Naive thymus-derived CD4-positive, alpha-beta T cell (primary cell): ENCODE data around the gene OS9. TPM values are rescaled to one million over a fixed set of nuclear protein-coding genes. Genes with fewer than 3 reads are reported as not detected.

Experiments
- ATAC-seq: fragments of 150-1000 bp; cut with Tn5 transposase; 2 replicates; pipeline ENCODE4 v1.10.0; 2021; ENCODE audit warnings: mild to moderate bottlenecking, moderate library complexity
- CTCF ChIA-PET: fragments of 350-600 bp; sonication (Branson Sonifier 250); formaldehyde crosslinking; loops from one replicate; lab custom pipeline; 2021; ENCODE audit warnings: antibody characterized with exemption; lab: Charles Lee
- POLR2A ChIA-PET: fragments of 350-600 bp; sonication (Branson Sonifier 250); formaldehyde crosslinking; loops from one replicate; lab custom pipeline; 2021; ENCODE audit warnings: antibody characterized with exemption, inconsistent platforms; lab: Charles Lee
- DNase-seq, 9 donors: peaks; one replicate each; pipeline versions ENCODE4 v3.0.0 to v3.0.0-alpha.2; 2020 to 2022; ENCODE audit warnings: mixed read lengths in 1 of 9
- H3K27ac ChIP-seq: one replicate; pipeline ENCODE4 v1.7.0; 2013; ENCODE audit warnings: mild to moderate bottlenecking, low read depth, low read length, moderate library complexity
- H3K27me3 ChIP-seq, 2 donors: one replicate each; pipeline ENCODE4 v1.7.0; 2013; ENCODE audit warnings: low read length in 2 of 2, mild to moderate bottlenecking in 2 of 2, moderate library complexity in 2 of 2; ENCODE audit not compliant: control insufficient read depth in 2 of 2, insufficient read depth in 2 of 2
- H3K36me3 ChIP-seq, 3 experiments: 1 replicate in 2 of 3; 2 replicates in 1 of 3; pipeline ENCODE4 v1.7.0; 2013; ENCODE audit warnings: low read length in 3 of 3, mild to moderate bottlenecking in 3 of 3, moderate library complexity in 1 of 3; ENCODE audit not compliant: insufficient read depth in 3 of 3, control insufficient read depth in 2 of 3
- H3K4me1 ChIP-seq, 2 donors: one replicate each; pipeline ENCODE4 v1.7.0; 2013; ENCODE audit warnings: low read length in 2 of 2, mild to moderate bottlenecking in 2 of 2, moderate library complexity in 1 of 2; ENCODE audit not compliant: control insufficient read depth in 2 of 2, insufficient read depth in 2 of 2
- H3K4me3 ChIP-seq: 2 replicates; pipeline ENCODE4 v1.7.0; 2013; ENCODE audit warnings: mild to moderate bottlenecking, low read length
- H3K9me3 ChIP-seq, 3 experiments: 1 replicate in 2 of 3; 2 replicates in 1 of 3; pipeline ENCODE4 v1.7.0; 2013; ENCODE audit warnings: low read length in 3 of 3; ENCODE audit not compliant: control insufficient read depth in 2 of 3
- H3K27ac Mint-ChIP-seq, 9 donors: one replicate each; pipeline ENCODE4 v1.8.0; 2020 to 2022; ENCODE audit warnings: mixed read lengths in 9 of 9, mild to moderate bottlenecking in 8 of 9, moderate library complexity in 5 of 9, inconsistent platforms in 2 of 9
- H3K27me3 Mint-ChIP-seq, 5 donors: one replicate each; pipeline ENCODE4 v1.8.0; 2021 to 2022; ENCODE audit warnings: mixed read lengths in 5 of 5, mild to moderate bottlenecking in 1 of 5
- H3K36me3 Mint-ChIP-seq, 5 donors: one replicate each; pipeline ENCODE4 v1.8.0; 2020 to 2022; ENCODE audit warnings: mixed read lengths in 5 of 5, mild to moderate bottlenecking in 3 of 5, inconsistent platforms in 1 of 5
- H3K4me1 Mint-ChIP-seq, 7 donors: one replicate each; pipeline ENCODE4 v1.8.0; 2020 to 2022; ENCODE audit warnings: mixed read lengths in 7 of 7, mild to moderate bottlenecking in 3 of 7, inconsistent platforms in 1 of 7
- H3K4me3 Mint-ChIP-seq, 10 donors: one replicate each; pipeline ENCODE4 v1.8.0; 2020 to 2022; ENCODE audit warnings: mild to moderate bottlenecking in 10 of 10, mixed read lengths in 10 of 10, moderate library complexity in 6 of 10, inconsistent platforms in 2 of 10
- H3K9me3 Mint-ChIP-seq, 11 donors: one replicate each; pipeline ENCODE4 v1.8.0; 2020 to 2022; ENCODE audit warnings: mixed read lengths in 11 of 11, mild to moderate bottlenecking in 4 of 11, inconsistent platforms in 1 of 11, moderate library complexity in 1 of 11
- intact Hi-C, 2 donors: fragments of 100-400 bp; cut with micrococcal nuclease; formaldehyde crosslinking; loops; one replicate each; pipeline ENCODE4 v1.15.1; 2023
- polyA plus RNA-seq, 2 donors: library from polyadenylated mRNA; unstranded; fragments of 300-500 nt; fragmentation: Illumina TruSeq; gene quantifications; one replicate each; pipeline ENCODE4 v1.2.3, GENCODE V29; 2021
- total RNA-seq, 6 experiments: library from RNA in 5 of 6; stranded (reverse) in 5 of 6; gene quantifications; 1 replicate in 5 of 6; 2 replicates in 1 of 6; pipeline ENCODE4 v1.2.3 and lab custom pipeline; 2021 to 2026

OS9 gene
- total and polyA plus RNA-seq, 7 experiments from 2014 or later = 59.5 to 175 (median 148) TPM

- H3K36me3 Mint-ChIP-seq = peaks cover 0 to 13% (median 4%) of the 10 kb centered on the region in 5 donors
- H3K4me3 ChIP-seq = peak within 1 kb of the TSS; percentile 92
- H3K27ac Mint-ChIP-seq = peak within 1 kb of the TSS; percentile 88 to 97 (median 95)
- peaks cover 33 to 34% of the 10 kb centered on the region in 2 donors for H3K4me1 ChIP-seq
- H3K4me1 Mint-ChIP-seq = peaks cover 35 to 64% (median 52%) of the 10 kb centered on the region in 7 donors
- H3K9me3 Mint-ChIP-seq = peaks cover 0 to 2% (median 0%) of the 10 kb centered on the region in 11 donors
- no peaks in the 10 kb centered on the region for H3K9me3 ChIP-seq
- H3K4me3 Mint-ChIP-seq = peak within 1 kb of the TSS; percentile 82 to 100 (median 91)
- no peaks in the 10 kb centered on the region for H3K27me3 Mint-ChIP-seq
- intact Hi-C loops = loop anchor here (1.0 to 10.0 kb wide), 9 partner anchors 7 to 1818 kb away; partner anchors contain the start of genes CDK4 (in 2 of the 2), RPL41 (in 2 of the 2), ZC3H10 (in 2 of the 2) and ARHGAP9 (in 1 of the 2)
- ChIA-PET CTCF (interaction anchor here (1.1 to 1.9 kb wide), 3 partner anchors 12 to 117 kb away, joined by 3 to 10 read pairs (median 4); partner anchors contain the start of genes EEF1AKMT3 and METTL1), POLR2A (interaction anchor here (0.6 to 2.2 kb wide), 6 partner anchors 9 to 213 kb away, joined by 3 to 12 read pairs (median 4); no protein-coding TSS in a partner anchor)
- ATAC-seq (peak; percentile 89), DNase-seq (peak; percentile 70 to 97 (median 94))
- no peaks in the 10 kb centered on the region for H3K27me3 ChIP-seq
- H3K27ac ChIP-seq = peak within 1 kb of the TSS; percentile 91
- H3K36me3 ChIP-seq = peaks cover 0 to 23% (median 5%) of the 10 kb centered on the region in 3 experiments
These were observed 51.0 kb downstream of the OS9 start, which contains the start of gene TSPAN31 for GRCh38 chr12:57744777-57745484. TSS of gene TSPAN31 (plus strand) at chr12:57745039. CDS start at chr12:57745155, 116 bp downstream.

- Mint-ChIP-seq H3K4me3 (peak overlapping the region; percentile 82 to 100 (median 91)), H3K27ac (peak overlapping the region; percentile 88 to 97 (median 95)), H3K4me1 (peaks cover 34 to 62% (median 52%) of the 10 kb centered on the region in 7 donors), H3K36me3 (peaks cover 3 to 18% (median 4%) of the 10 kb centered on the region in 5 donors), H3K9me3 (peaks cover 0 to 2% (median 0%) of the 10 kb centered on the region in 11 donors), H3K27me3 (no peaks in the 10 kb centered on the region)
- intact Hi-C loops = loop anchor here (2.0 to 10.0 kb wide), 3 partner anchors 101 to 1411 kb away; partner anchors contain the start of genes CTDSP2 (in 1 of the 2), IL23A (in 1 of the 2), PAN2 (in 1 of the 2) and R3HDM2 (in 1 of the 2)
- ATAC-seq = no peak
- H3K36me3 ChIP-seq = peaks cover 0 to 22% (median 5%) of the 10 kb centered on the region in 3 experiments
- H3K9me3 ChIP-seq = no peaks in the 10 kb centered on the region
- H3K27me3 ChIP-seq = no peaks in the 10 kb centered on the region
- DNase-seq = no peak
- ChIA-PET POLR2A (interaction anchor here (1.1 to 2.2 kb wide), 4 partner anchors 9 to 213 kb away, joined by 3 to 12 read pairs (median 6); no protein-coding TSS in a partner anchor), CTCF (interaction anchor here (1.1 to 1.9 kb wide), 3 partner anchors 11 to 118 kb away, joined by 3 to 10 read pairs (median 4); partner anchors contain the start of genes EEF1AKMT3 and METTL1)
- H3K4me3 ChIP-seq = peak overlapping the region; percentile 92
- peaks cover 27 to 29% of the 10 kb centered on the region in 2 donors for H3K4me1 ChIP-seq
- peak overlapping the region; percentile 91 for H3K27ac ChIP-seq
These were observed 51.6 kb downstream of the OS9 start for GRCh38 chr12:57745485-57745881.

GRCh38 chr12:57746025-57746424 lies 52.1 kb downstream of the OS9 start:
- DNase-seq = no peak
- Histone ChIP-seq H3K27ac (peak overlapping the region; percentile 91), H3K27me3 (no peaks in the 10 kb centered on the region), H3K9me3 (no peaks in the 10 kb centered on the region), H3K4me3 (peak overlapping the region; percentile 92), H3K4me1 (peaks cover 24 to 26% of the 10 kb centered on the region in 2 donors), H3K36me3 (peaks cover 0 to 22% (median 5%) of the 10 kb centered on the region in 3 experiments)
- no peak for ATAC-seq
- Mint-ChIP-seq H3K4me3 (peak overlapping the region; percentile 82 to 100 (median 91)), H3K4me1 (peaks cover 30 to 62% (median 52%) of the 10 kb centered on the region in 7 donors), H3K27me3 (no peaks in the 10 kb centered on the region), H3K36me3 (peaks cover 3 to 18% (median 4%) of the 10 kb centered on the region in 5 donors), H3K27ac (peak overlapping the region; percentile 88 to 97 (median 95)), H3K9me3 (peaks cover 0 to 1% (median 0%) of the 10 kb centered on the region in 11 donors)
- ChIA-PET CTCF (interaction anchor here (1.9 kb wide), 1 partner anchor 10 kb away, joined by 10 read pairs; no protein-coding TSS in a partner anchor), POLR2A (no interaction called here)
- intact Hi-C loops = loop anchor here in 1 of 2 donors (10.0 kb wide), 1 partner anchor 1411 kb away; the partner anchor contains the start of genes IL23A and PAN2

- no peaks in the 10 kb centered on the region for H3K9me3 ChIP-seq
- ChIA-PET CTCF (interaction anchor here (0.6 to 0.7 kb wide), 2 partner anchors 162 to 289 kb away, joined by 3 to 4 read pairs; partner anchors contain the start of gene GLI1), POLR2A (no interaction called here)
- Mint-ChIP-seq H3K4me1 (peaks cover 39 to 73% (median 63%) of the 10 kb centered on the region in 7 donors), H3K36me3 (peaks cover 3 to 25% (median 4%) of the 10 kb centered on the region in 5 donors), H3K9me3 (no peaks in the 10 kb centered on the region), H3K27me3 (no peaks in the 10 kb centered on the region), H3K4me3 (no peak overlapping the region), H3K27ac (peak overlapping the region in 2 of 9 donors; percentile 43 to 65)
- H3K27ac ChIP-seq = no peak overlapping the region
- H3K27me3 ChIP-seq = no peaks in the 10 kb centered on the region
- ATAC-seq = no peak
- peaks cover 25 to 36% of the 10 kb centered on the region in 2 donors for H3K4me1 ChIP-seq
- intact Hi-C loops = loop anchor here in 1 of 2 donors (10.0 kb wide), 1 partner anchor 1414 kb away; the partner anchor contains the start of genes IL23A and PAN2
- no peak for DNase-seq
- H3K36me3 ChIP-seq = peaks cover 0 to 22% (median 5%) of the 10 kb centered on the region in 3 experiments
- no peak overlapping the region for H3K4me3 ChIP-seq
These were observed 55.1 kb downstream of the OS9 start for GRCh38 chr12:57749061-57749460.

GRCh38 chr12:57750561-57751431 lies 56.9 kb downstream of the OS9 start:
- Histone ChIP-seq H3K9me3 (no peaks in the 10 kb centered on the region), H3K27ac (peak overlapping the region; percentile 90), H3K4me1 (peaks cover 23 to 33% of the 10 kb centered on the region in 2 donors), H3K36me3 (peaks cover 0 to 22% (median 5%) of the 10 kb centered on the region in 3 experiments), H3K4me3 (peak overlapping the region; percentile 79), H3K27me3 (no peaks in the 10 kb centered on the region)
- H3K9me3 Mint-ChIP-seq = no peaks in the 10 kb centered on the region
- intact Hi-C loops = loop anchor here (5.0 to 10.0 kb wide), 6 partner anchors 273 to 1926 kb away; partner anchors contain the start of genes ARHGAP9 (in 1 of the 2), DNAJC14 (in 1 of the 2), NAB2 (in 1 of the 2) and PRIM1 (in 1 of the 2)
- H3K4me3 Mint-ChIP-seq = peak overlapping the region; percentile 82 to 98 (median 92)
- POLR2A ChIA-PET = interaction anchor here (0.6 to 1.6 kb wide), 3 partner anchors 9 to 146 kb away, joined by 3 to 5 read pairs (median 4); partner anchors contain the start of gene DTX3
- H3K36me3 Mint-ChIP-seq = peaks cover 3 to 20% (median 4%) of the 10 kb centered on the region in 5 donors
- CTCF ChIA-PET = interaction anchor here (1.2 to 1.5 kb wide), 2 partner anchors 9 to 10 kb away, joined by 3 to 4 read pairs; no protein-coding TSS in a partner anchor
- H3K27me3 Mint-ChIP-seq = no peaks in the 10 kb centered on the region
- peak overlapping the region; percentile 86 to 99 (median 93) for H3K27ac Mint-ChIP-seq
- ATAC-seq (no peak), DNase-seq (no peak)
- H3K4me1 Mint-ChIP-seq = peaks cover 31 to 63% (median 55%) of the 10 kb centered on the region in 7 donors
